GM12892 (cell line): ENCODE data around the gene PTPN14.

Experiments
- POLR2A ChIP-seq: IDR thresholded peaks from 2 replicates; pipeline ENCODE4 v1.6.1; 2011; ENCODE audit warnings: low read depth, low read length, control low read depth
- POLR2AphosphoS5 ChIP-seq: IDR thresholded peaks from 2 replicates; pipeline ENCODE4 v1.6.1; 2011; ENCODE audit warnings: low read depth, low read length, control low read depth
- TAF1 ChIP-seq: IDR thresholded peaks from 2 replicates; pipeline ENCODE4 v1.6.1; 2011; ENCODE audit warnings: low read depth, mild to moderate bottlenecking, control low read depth, low read length, borderline replicate concordance

DNA sequence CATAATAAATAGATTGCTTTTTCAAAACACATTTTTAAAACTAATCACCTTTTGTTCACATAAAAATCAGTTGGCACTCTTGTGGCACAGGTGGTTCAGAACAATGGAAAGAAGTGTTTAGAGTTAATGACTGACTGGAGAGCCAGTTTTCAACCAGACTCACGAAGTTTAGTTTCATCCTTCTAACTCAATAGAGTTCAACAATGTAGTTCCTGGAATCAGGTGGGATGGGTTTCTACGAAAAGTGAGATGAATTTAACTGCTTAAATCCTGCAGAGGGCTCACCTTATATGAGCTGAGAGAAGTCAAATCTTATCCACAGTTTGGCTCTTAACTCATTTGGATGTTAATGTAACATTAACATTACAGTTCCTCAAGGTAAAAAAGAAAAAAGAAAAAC, 153.9 kb downstream of the PTPN14 start:
- TF ChIP-seq POLR2AphosphoS5 = no peak
- TF ChIP-seq TAF1 = no peak
- no peak for TF ChIP-seq POLR2A
